HepG2 (cell line): Measurements from ENCODE around the gene TEX261. TPM values are rescaled to one million over a fixed set of nuclear protein-coding genes. Genes with fewer than 3 reads are reported as not detected.

Source experiments
- ATAC-seq: fragments of 200-7000 bp; cut with Tn5 transposase; 3 replicates; pipeline ENCODE4 v1.9.1; 2020; ENCODE audit warnings: mild to moderate bottlenecking, moderate library complexity
- BruUV-seq: library from RNA; stranded (reverse); fragments of 400-500 nt; replicated peaks from 2 replicates; lab custom pipeline; 2021; lab: Mats Ljungman, UMichigan
- CTCF ChIA-PET: fragments of 300-600 bp; formaldehyde crosslinking; extraction: SDS; loops from one replicate; lab custom pipeline; 2021; ENCODE audit warnings: low total read pairs, inconsistent platforms, low intra/inter-chr PET ratio; lab: Yijun Ruan, JAX
- POLR2A ChIA-PET: fragments of 350-600 bp; sonication (Branson Sonifier 250); formaldehyde crosslinking; loops from one replicate; lab custom pipeline; 2020; ENCODE audit warnings: antibody characterized with exemption, inconsistent platforms; lab: Yijun Ruan, JAX
- DNase-seq: peaks from one replicate; pipeline ENCODE4 v3.0.0-alpha.2; 2015; ENCODE audit warnings: low spot score
- FAIRE-seq: peaks from 3 replicates; lab custom pipeline; 2011; peaks lifted over from hg19 to GRCh38; lab: Jason Lieb, UNC
- H2AFZ ChIP-seq: one replicate; pipeline ENCODE4 v1.6.1; 2011; ENCODE audit warnings: low read length, inconsistent platforms
- H3K27ac ChIP-seq: fragments of 300-600 bp; 3 replicates; pipeline ENCODE4 v1.8.0; 2011; ENCODE audit warnings: mixed run types, mild to moderate bottlenecking, mixed read lengths, low read length, inconsistent platforms; ENCODE audit not compliant: insufficient read depth; ENCODE audit errors: extremely low read length
- H3K27me3 ChIP-seq, 2 experiments: fragments of 200-600 bp in 1 of 2; 2 replicates in 1 of 2; 3 replicates in 1 of 2; pipeline versions ENCODE4 v1.6.0 to v1.8.0; 2011; ENCODE audit warnings: low read length in 2 of 2, mild to moderate bottlenecking in 2 of 2, moderate library complexity in 2 of 2, inconsistent platforms in 1 of 2; ENCODE audit not compliant: insufficient read depth in 2 of 2, control insufficient read depth in 1 of 2
- H3K36me3 ChIP-seq, 2 experiments: fragments of 200-600 bp in 1 of 2; replicated peaks in 1 of 2; 2 replicates in 1 of 2; 3 replicates in 1 of 2; pipeline versions ENCODE4 v1.5.1 to v1.8.0; 2011; ENCODE audit warnings: low read length in 2 of 2, inconsistent platforms in 1 of 2; ENCODE audit not compliant: insufficient read depth in 2 of 2, control insufficient read depth in 1 of 2
- H3K4me1 ChIP-seq: 2 replicates; pipeline ENCODE4 v1.5.1; 2012; ENCODE audit warnings: low read length, inconsistent platforms; ENCODE audit not compliant: insufficient read depth
- H3K4me2 ChIP-seq: 2 replicates; pipeline ENCODE4 v1.6.0; 2011; ENCODE audit warnings: low read depth, low read length, inconsistent platforms
- H3K4me3 ChIP-seq, 3 experiments: fragments of 200-600 bp in 1 of 3; sonication (generic), shearing (Covaris generic) in 1 of 3; replicated peaks in 1 of 3; 2 replicates each; pipeline ENCODE4 v1.5.1; 2011 to 2016; ENCODE audit warnings: low read length in 3 of 3, inconsistent platforms in 2 of 3, low read depth in 2 of 3, mild to moderate bottlenecking in 2 of 3, control low read depth in 1 of 3, mixed read lengths in 1 of 3; ENCODE audit not compliant: insufficient read depth in 1 of 3
- H3K79me2 ChIP-seq: one replicate; pipeline ENCODE4 v1.6.1; 2011; ENCODE audit warnings: low read length, inconsistent platforms; ENCODE audit not compliant: insufficient read depth
- H3K9ac ChIP-seq: 2 replicates; pipeline ENCODE4 v1.6.0; 2011; ENCODE audit warnings: mild to moderate bottlenecking, low read depth, low read length, inconsistent platforms; ENCODE audit not compliant: insufficient read depth
- H3K9me3 ChIP-seq: 2 replicates; pipeline ENCODE4 v1.5.1; 2012; ENCODE audit warnings: mild to moderate bottlenecking, low read length
- H4K20me1 ChIP-seq: 2 replicates; pipeline ENCODE4 v1.6.0; 2011; ENCODE audit warnings: inconsistent platforms, mild to moderate bottlenecking, low read length, moderate library complexity; ENCODE audit not compliant: insufficient read depth
- ARID4A ChIP-seq: sonication (generic); formaldehyde crosslinking; IDR thresholded peaks from 2 replicates; pipeline ENCODE4 v1.5.0; 2020; ENCODE audit warnings: mild to moderate bottlenecking, missing genetic modification reagents, borderline replicate concordance
- ESRRA ChIP-seq: sonication (generic); formaldehyde crosslinking; IDR thresholded peaks from 2 replicates; pipeline ENCODE4 v1.5.1; 2020; ENCODE audit warnings: mild to moderate bottlenecking, low read depth, missing genetic modification reagents
- TRAFD1 ChIP-seq: sonication (generic); formaldehyde crosslinking; IDR thresholded peaks from 2 replicates; pipeline ENCODE4 v1.5.1; 2020; ENCODE audit warnings: missing genetic modification reagents, mild to moderate bottlenecking, borderline replicate concordance
- ZFP91 ChIP-seq: sonication (generic); formaldehyde crosslinking; IDR thresholded peaks from 2 replicates; pipeline ENCODE4 v1.9.0; 2022; ENCODE audit warnings: missing genetic modification reagents, mild to moderate bottlenecking, borderline replicate concordance
- ZFY ChIP-seq: sonication (generic); formaldehyde crosslinking; IDR thresholded peaks from 2 replicates; pipeline ENCODE4 v1.4.0; 2020; ENCODE audit warnings: missing genetic modification reagents
- ZHX2 ChIP-seq, 2 experiments: sonication (generic) in 1 of 2; formaldehyde crosslinking in 1 of 2; IDR thresholded peaks; 2 replicates each; pipeline versions ENCODE4 v1.6.1 to v1.9.0; 2014 to 2022; ENCODE audit warnings: antibody characterized with exemption in 1 of 2, borderline replicate concordance in 1 of 2, inconsistent platforms in 1 of 2, low read depth in 1 of 2, missing genetic modification reagents in 1 of 2
- WGBS: methylation state at CpG from one replicate; pipeline ENCODE4 v1.1.6; 2017; ENCODE audit warnings: low lambda C conversion rate; 5-methylcytosine and 5-hydroxymethylcytosine counted together
- in situ Hi-C: cut with HindIII; loops from 2 replicates; pipeline ENCODE4 v1.10.0; 2017; ENCODE audit warnings: low pct_unique_long_range_greater_than_20kb; ENCODE audit not compliant: extremely low pct_ligation_motif_present
- intact Hi-C: fragments of 100-400 bp; cut with micrococcal nuclease; formaldehyde crosslinking; loops from one replicate; pipeline ENCODE4 v1.10.0; 2022; ENCODE audit not compliant: unreplicated experiment
- polyA plus RNA-seq, 8 experiments: library from polyadenylated mRNA; depleted of rRNA in 3 of 8; stranded (reverse) in 7 of 8; unstranded in 1 of 8; fragments of >200 nt; fragmentation: Illumina TruSeq in 4 of 8; extraction: Trizol in 4 of 8; gene quantifications; 2 replicates each; pipeline versions ENCODE4 v1.2.1 to v1.2.3, GENCODE V29; 2011 to 2016; ENCODE audit warnings: low read depth in 4 of 8, missing spikeins in 1 of 8, mixed read lengths in 1 of 8; ENCODE audit not compliant: insufficient read depth in 1 of 8
- total RNA-seq, 5 experiments: library from RNA; depleted of rRNA; stranded (reverse); fragments of >200 nt; fragmentation: Illumina TruSeq; extraction: Trizol; gene quantifications; 2 replicates each; pipeline ENCODE4 v1.2.3, GENCODE V29; 2016; ENCODE audit warnings: low read depth in 1 of 5

TEX261 gene
- total and polyA plus RNA-seq, 2 of the 13 experiments (the other 11 are each of a cell fraction or from before 2014, with no cell fraction given): 43.8 to 78.7 TPM

- Histone ChIP-seq H3K79me2 (no peaks in the 10 kb centered on the region), H3K4me2 (peak overlapping the region; percentile 52), H4K20me1 (no peaks in the 10 kb centered on the region), H2AFZ (no peak overlapping the region), H3K4me1 (peaks cover 49% of the 10 kb centered on the region), H3K27me3 (no peaks in the 10 kb centered on the region; a peak in 1 of 5 replicates), H3K4me3 (peak overlapping the region in 1 of 3 experiments; percentile 49; a peak in 2 of 6 replicates), H3K36me3 (no peaks in the 10 kb centered on the region), H3K9me3 (no peaks in the 10 kb centered on the region), H3K27ac (no peak overlapping the region), H3K9ac (peak overlapping the region; percentile 17; the same call in 1 of the 2 replicates)
- no peak for DNase-seq
- BruUV-seq: no TSS peak
- intact Hi-C loops: no loop called here
- in situ Hi-C loops: no loop called here
- ChIA-PET POLR2A (interaction anchor here (0.7 to 1.3 kb wide), 5 partner anchors 11 to 131 kb away, joined by 3 to 4 read pairs (median 3); partner anchors contain the start of gene NAGK), CTCF (interaction anchor here (1.3 kb wide), 1 partner anchor 66 kb away, joined by 3 read pairs; no protein-coding TSS in a partner anchor)
- no peak for FAIRE-seq
- ATAC-seq: peak; percentile 43
- WGBS: 3% methylated on average over 8 of the region's 10 CpGs
- TF ChIP-seq ZHX2 (IDR thresholded peaks at IDR 0.05; ENCODE audit: low read depth) (no peak), ZHX2 (CRISPR knock-in tag; IDR thresholded peaks at IDR 0.05; ENCODE audit: borderline replicate concordance) (no peak), TRAFD1 (CRISPR knock-in tag) (no peak), ZFP91 (0 out of 2 replicates have a peak, but pooled peaks have one; percentile 12), ZFY (0 out of 2 replicates have a peak, but pooled peaks have one; percentile 12), ARID4A (CRISPR knock-in tag) (0 out of 2 replicates have a peak, but pooled peaks have one; percentile 15), ESRRA (CRISPR knock-in tag) (0 out of 2 replicates have a peak, but pooled peaks have one; percentile 18)
Observed at GRCh38 chr2:70936979-70937811, 57.5 kb downstream of the TEX261 start.
